ENCODE data around the gene FHL3. TPM values are rescaled to one million over a fixed set of nuclear protein-coding genes. Genes with fewer than 3 reads are reported as not detected.
"Not testable (repeated sequence)": the region's sequence is repeated elsewhere in the genome, so short reads cannot be mapped to it uniquely, and the experiment has no call there.

Gene FHL3
- total RNA-seq, 1 donor from 2014 or later = 96.5 TPM

DNA sequence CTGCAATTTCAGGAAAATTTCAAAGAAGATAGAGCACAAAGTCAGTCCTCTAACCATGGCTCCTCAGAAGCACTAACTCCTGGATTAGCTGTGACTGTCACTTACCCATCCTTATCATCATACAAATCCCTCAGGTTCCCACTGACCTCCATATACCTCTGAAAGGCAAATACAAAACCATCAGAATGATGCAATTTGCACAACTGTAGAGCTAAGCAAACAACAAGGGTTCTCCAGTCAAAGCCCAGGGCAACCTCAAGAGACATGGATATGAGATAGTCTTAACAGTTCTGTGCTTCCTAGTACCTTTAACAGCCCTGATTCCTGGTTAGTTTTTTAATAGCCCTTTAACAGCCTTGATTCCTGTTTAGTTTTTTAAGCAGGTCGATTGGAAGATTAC lies 17.6 kb downstream of the FHL3 start:
- DNase-seq = no peak

- no peak for DNase-seq
Observed at GRCh38 chr1:37983546-37983945, 21.8 kb downstream of the FHL3 start.

- DNase-seq = no peak
Observed at GRCh38 chr1:37978541-37978940, 26.8 kb downstream of the FHL3 start.

GRCh38 chr1:37975083-37975482 lies 30.2 kb downstream of the FHL3 start:
- DNase-seq = peak; percentile 36

GRCh38 chr1:37974567-37974966 lies 30.7 kb downstream of the FHL3 start:
- DNase-seq = no peak

- not testable (repeated sequence) for DNase-seq
Observed at GRCh38 chr1:37973684-37974083, 31.6 kb downstream of the FHL3 start.

DNA sequence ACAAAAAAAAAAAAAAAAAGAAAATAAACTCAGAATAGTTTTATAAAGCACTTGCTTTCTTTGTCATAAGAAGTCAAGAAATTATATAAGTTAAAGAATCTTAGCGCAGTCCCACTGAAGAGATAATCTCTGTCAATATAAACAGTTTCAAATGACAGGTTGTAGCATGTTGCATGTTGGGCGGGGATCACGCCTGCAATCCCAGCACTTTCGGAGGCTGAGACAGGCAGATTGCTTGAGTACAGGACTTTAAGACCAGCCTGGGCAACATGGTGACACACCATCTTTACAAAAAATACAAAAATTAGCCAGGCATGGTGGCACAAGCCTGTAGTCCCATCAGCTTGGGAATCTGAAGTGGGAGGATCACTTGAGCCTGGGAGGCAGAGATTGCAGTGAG lies 40.0 kb downstream of the FHL3 start:
- DNase-seq = peak; percentile 37

GRCh38 chr1:37964106-37964505 lies 41.2 kb downstream of the FHL3 start:
- DNase-seq = not testable (repeated sequence)

GRCh38 chr1:37958690-37959089 lies 46.6 kb downstream of the FHL3 start:
- no peak for DNase-seq

DNA sequence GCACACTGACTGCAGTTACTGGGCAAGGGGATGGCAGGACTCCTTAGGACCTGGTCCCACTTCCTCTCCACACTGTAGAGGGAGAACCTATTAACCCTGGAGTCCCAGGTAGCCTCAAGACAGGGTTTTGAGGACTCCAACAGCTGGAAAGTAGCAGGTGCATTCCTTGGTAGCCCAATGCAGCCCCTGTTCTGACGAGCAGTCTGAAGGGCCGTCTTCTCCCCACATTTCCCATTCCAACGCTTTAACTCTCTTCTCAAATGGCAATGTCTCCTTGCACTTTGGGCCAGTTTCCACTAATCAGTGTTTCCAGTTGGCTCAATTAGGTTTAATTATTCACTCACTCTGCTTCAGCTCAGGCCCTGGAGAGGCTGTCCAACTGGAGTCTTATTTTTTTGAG lies 49.6 kb downstream of the FHL3 start:
- no peak for DNase-seq

DNA sequence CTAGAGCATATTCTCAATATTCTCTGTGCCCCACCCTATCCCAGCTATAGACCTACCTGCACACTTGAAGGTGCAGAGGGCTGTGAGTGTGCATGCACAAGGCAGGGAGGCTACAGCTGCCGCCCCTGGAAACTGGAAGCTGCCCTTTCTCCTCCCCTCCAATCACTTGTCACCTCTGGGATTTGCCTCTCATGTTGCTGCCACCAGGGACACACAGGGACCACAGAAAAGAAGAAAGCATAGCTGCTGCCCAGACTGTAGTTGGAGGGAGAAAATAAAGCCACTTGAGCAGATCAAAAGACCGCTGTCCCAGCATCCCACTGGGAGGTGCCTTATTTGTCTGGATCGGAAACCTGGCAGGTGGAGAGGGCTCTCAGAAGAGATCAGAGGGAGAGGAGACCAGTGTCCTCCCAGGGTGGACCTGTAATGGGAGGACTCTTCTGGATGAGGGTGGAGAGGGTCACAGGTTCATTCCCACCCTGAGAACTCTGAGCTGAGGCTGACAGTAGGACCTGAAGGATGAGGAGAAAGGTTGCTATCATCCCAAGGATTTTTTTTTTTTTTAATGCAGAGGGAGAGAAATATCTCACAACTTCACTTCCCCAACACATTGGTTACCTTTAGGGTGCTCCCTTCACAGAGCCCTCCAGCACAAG lies 50.9 kb downstream of the FHL3 start:
- DNase-seq = no peak

GRCh38 chr1:37952738-37953137 lies 52.6 kb downstream of the FHL3 start:
- DNase-seq = no peak

- DNase-seq = no peak
Observed at GRCh38 chr1:37951783-37952624, 53.3 kb downstream of the FHL3 start.

DNA sequence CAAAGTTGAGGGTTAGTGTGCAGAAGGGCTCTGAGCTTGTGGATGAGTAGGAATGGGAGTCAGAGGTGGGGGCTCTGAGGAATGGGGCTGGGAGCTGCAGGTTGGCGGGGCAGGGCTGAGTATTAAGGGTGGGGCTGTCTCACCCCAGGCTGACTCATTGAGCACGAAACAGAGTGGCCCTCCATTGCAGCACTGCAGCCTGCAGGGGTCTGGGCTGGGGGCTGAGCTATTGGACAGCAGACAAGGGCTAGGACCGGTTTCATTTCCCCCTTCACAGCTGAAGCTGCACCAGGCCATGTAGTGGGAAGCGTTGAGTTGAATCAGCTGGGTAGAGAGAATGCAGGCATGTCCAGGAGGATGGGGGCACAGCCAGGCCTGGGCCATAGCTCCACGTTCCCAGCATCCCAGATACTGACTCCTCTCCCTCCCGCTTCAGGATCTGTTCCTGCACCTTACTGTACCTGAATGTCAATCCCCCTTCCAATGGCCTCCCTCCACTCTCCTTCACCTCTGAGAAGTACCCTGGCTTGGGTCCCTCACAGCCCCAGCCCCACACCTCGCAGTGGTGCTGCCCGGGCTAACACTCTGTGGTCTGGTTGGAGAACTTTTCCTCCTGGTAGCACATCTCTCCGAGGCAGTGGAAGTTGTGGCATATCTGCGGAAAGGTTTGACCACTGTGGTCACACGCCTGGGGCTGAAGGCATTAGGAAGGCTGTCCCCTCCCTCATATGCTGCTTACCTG lies 54.1 kb downstream of the FHL3 start:
- DNase-seq = no peak

DNA sequence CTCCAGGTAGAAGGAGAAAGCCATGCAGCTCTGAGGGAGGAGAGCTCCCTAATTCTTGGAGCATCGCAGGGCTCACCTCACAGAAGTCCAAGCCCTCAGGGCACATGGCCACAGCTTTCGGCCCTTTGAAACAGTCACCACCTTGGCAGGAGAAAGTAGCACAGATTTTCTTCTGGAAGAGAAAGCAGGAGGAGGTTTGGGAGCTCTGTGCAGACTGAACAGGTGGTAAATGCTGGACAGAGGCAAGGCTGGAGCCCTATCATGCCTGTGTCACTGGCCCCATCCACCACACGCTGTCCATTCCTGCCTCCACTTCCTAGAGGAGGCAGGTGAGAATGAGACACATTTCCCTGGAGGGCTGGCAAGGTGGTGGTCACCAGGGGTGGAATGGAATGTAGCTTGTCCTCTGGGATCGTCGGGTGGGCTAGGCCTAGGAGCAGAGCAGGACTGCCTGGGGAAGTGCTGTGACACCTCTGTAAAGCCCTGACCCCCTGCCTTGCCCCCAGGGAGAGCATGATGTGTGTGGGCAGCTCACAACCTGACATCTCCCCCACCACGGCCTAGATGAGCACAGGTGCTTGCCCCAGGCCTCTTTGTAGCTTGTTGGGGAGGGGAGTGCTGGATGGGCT lies 55.7 kb downstream of the FHL3 start:
- no peak for DNase-seq

GRCh38 chr1:37948841-37949240 lies 56.5 kb downstream of the FHL3 start:
- no peak for DNase-seq

DNA sequence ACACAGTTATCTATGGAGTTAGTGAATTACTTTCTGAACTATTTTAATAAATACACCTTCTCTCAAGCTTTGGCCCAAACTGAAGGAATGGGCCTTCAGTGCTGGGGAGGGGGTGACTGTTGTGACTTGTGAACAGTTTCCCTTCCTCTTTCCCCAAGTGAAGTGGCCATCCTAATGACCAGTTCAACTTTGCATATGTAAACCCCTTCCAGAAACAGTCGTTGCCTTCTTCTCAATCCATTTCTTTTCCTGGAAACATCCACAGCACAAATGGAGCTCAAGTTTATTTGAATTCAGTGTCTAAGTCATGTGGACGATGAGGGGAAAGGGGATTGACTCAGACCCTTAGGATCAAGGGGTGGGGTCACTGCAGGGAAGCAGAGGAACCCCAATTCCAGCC lies 57.1 kb downstream of the FHL3 start:
- no peak for DNase-seq

GRCh38 chr1:37947364-37947763 lies 58.0 kb downstream of the FHL3 start:
- no peak for DNase-seq
